ENCODE data around the gene CCL17.

GRCh38 chr16:57446531-57447185, 42.1 kb downstream of the CCL17 start:
- TF ChIP-seq POLR2A (IDR thresholded peaks at IDR 0.05) (no peak), CTCF (IDR thresholded peaks at IDR 0.05) (no peak)
